Liver (tissue), 9 donors: ENCODE results near the gene TUBB4A. TPM values are rescaled to one million over a fixed set of nuclear protein-coding genes. Genes with fewer than 3 reads are reported as not detected.

ENCODE experiments used
- DNase-seq: peaks from one replicate; pipeline ENCODE4 v3.0.0-alpha.2; 2017; ENCODE audit warnings: low spot score
- H3K27ac ChIP-seq, 2 donors: one replicate each; pipeline ENCODE4 v1.7.0; 2013; ENCODE audit warnings: inconsistent platforms in 2 of 2, low read length in 2 of 2, control low read depth in 1 of 2, low read depth in 1 of 2, mild to moderate bottlenecking in 1 of 2
- H3K27me3 ChIP-seq, 4 donors: one replicate each; pipeline versions ENCODE4 v1.6.1 to v1.7.0; 2013; ENCODE audit warnings: low read length in 3 of 4, inconsistent platforms in 1 of 4, mild to moderate bottlenecking in 1 of 4, moderate library complexity in 1 of 4; ENCODE audit not compliant: control insufficient read depth in 4 of 4, insufficient read depth in 4 of 4
- H3K36me3 ChIP-seq, 4 donors: one replicate each; pipeline versions ENCODE4 v1.6.1 to v1.7.0; 2013; ENCODE audit warnings: low read length in 3 of 4, mild to moderate bottlenecking in 3 of 4, low read depth in 1 of 4, moderate library complexity in 1 of 4; ENCODE audit not compliant: control insufficient read depth in 4 of 4, insufficient read depth in 3 of 4
- H3K4me1 ChIP-seq, 4 donors: one replicate each; pipeline versions ENCODE4 v1.6.1 to v1.7.0; 2013; ENCODE audit warnings: low read length in 3 of 4, mild to moderate bottlenecking in 3 of 4, moderate library complexity in 1 of 4; ENCODE audit not compliant: control insufficient read depth in 4 of 4, insufficient read depth in 4 of 4
- H3K4me3 ChIP-seq, 3 donors: one replicate each; pipeline versions ENCODE4 v1.6.1 to v1.7.0; 2013; ENCODE audit warnings: low read length in 3 of 3, control low read depth in 1 of 3, low read depth in 1 of 3, mild to moderate bottlenecking in 1 of 3
- H3K9ac ChIP-seq, 2 donors: one replicate each; pipeline ENCODE4 v1.7.0; 2013; ENCODE audit warnings: low read length in 2 of 2, mild to moderate bottlenecking in 2 of 2, moderate library complexity in 2 of 2, control low read depth in 1 of 2, low read depth in 1 of 2
- H3K9me3 ChIP-seq, 4 donors: one replicate each; pipeline versions ENCODE4 v1.6.1 to v1.7.0; 2013; ENCODE audit warnings: low read length in 3 of 4; ENCODE audit not compliant: control insufficient read depth in 4 of 4
- ATF3 ChIP-seq: IDR thresholded peaks from 2 replicates; pipeline ENCODE4 v1.6.1; 2016; ENCODE audit warnings: antibody characterized with exemption
- CTCF ChIP-seq: fragments of 150-350 bp; IDR thresholded peaks from 2 replicates; pipeline ENCODE4 v1.5.1; 2017; ENCODE audit warnings: improper control_type of control experiment, low read depth, low read length; ENCODE audit not compliant: missing input control
- FOXA1 ChIP-seq: IDR thresholded peaks from 2 replicates; pipeline ENCODE4 v1.6.1; 2016; ENCODE audit warnings: antibody characterized with exemption
- FOXA2 ChIP-seq: IDR thresholded peaks from 2 replicates; pipeline ENCODE4 v1.6.1; 2016; ENCODE audit warnings: antibody characterized with exemption
- GABPA ChIP-seq, 2 donors: IDR thresholded peaks in 1 of 2; conservative IDR thresholded peaks in 1 of 2; 2 replicates each; pipeline ENCODE4 v1.6.1; 2016; ENCODE audit warnings: antibody characterized with exemption in 2 of 2, mild to moderate bottlenecking in 1 of 2, moderate library complexity in 1 of 2
- HNF4A ChIP-seq, 2 donors: conservative IDR thresholded peaks; 2 replicates each; pipeline ENCODE4 v1.6.1; 2016; ENCODE audit warnings: antibody characterized with exemption in 2 of 2, mild to moderate bottlenecking in 2 of 2
- HNF4G ChIP-seq: IDR thresholded peaks from 2 replicates; pipeline ENCODE4 v1.6.1; 2016; ENCODE audit warnings: antibody characterized with exemption
- JUND ChIP-seq, 2 donors: IDR thresholded peaks; 2 replicates each; pipeline ENCODE4 v1.6.1; 2016; ENCODE audit warnings: antibody characterized with exemption in 2 of 2
- MAX ChIP-seq: IDR thresholded peaks from 2 replicates; pipeline ENCODE4 v1.6.1; 2016; ENCODE audit warnings: antibody characterized with exemption
- RAD21 ChIP-seq, 2 donors: IDR thresholded peaks; 2 replicates each; pipeline ENCODE4 v1.6.1; 2016; ENCODE audit warnings: antibody characterized with exemption in 2 of 2, mild to moderate bottlenecking in 2 of 2
- REST ChIP-seq: IDR thresholded peaks from 2 replicates; pipeline ENCODE4 v1.6.1; 2016; ENCODE audit warnings: antibody characterized with exemption, mild to moderate bottlenecking
- RXRA ChIP-seq, 2 donors: IDR thresholded peaks; 2 replicates each; pipeline ENCODE4 v1.6.1; 2017 to 2018; ENCODE audit warnings: antibody characterized with exemption in 2 of 2, mild to moderate bottlenecking in 1 of 2
- SP1 ChIP-seq: IDR thresholded peaks from 2 replicates; pipeline ENCODE4 v1.6.1; 2018; ENCODE audit warnings: antibody characterized with exemption, mild to moderate bottlenecking
- TAF1 ChIP-seq: conservative IDR thresholded peaks from 2 replicates; pipeline ENCODE4 v1.6.1; 2016; ENCODE audit warnings: antibody characterized with exemption, mild to moderate bottlenecking
- YY1 ChIP-seq: IDR thresholded peaks from 2 replicates; pipeline ENCODE4 v1.6.1; 2016; ENCODE audit warnings: antibody characterized with exemption, mild to moderate bottlenecking
- ZBTB33 ChIP-seq: IDR thresholded peaks from 2 replicates; pipeline ENCODE4 v1.6.1; 2016; ENCODE audit warnings: antibody characterized with exemption
- WGBS: extraction: QIAGEN DNeasy Blood & Tissue Kit; methylation state at CpG from one replicate; pipeline ENCODE4 v1.1.7; 2013; 5-methylcytosine and 5-hydroxymethylcytosine counted together
- polyA plus RNA-seq, 2 donors: library from polyadenylated mRNA; stranded (reverse) in 1 of 2; unstranded in 1 of 2; fragments of 200-250 nt in 1 of 2; fragments of >200 nt in 1 of 2; fragmentation: Nextera tagmentation in 1 of 2; extraction: Ambion mirVana in 1 of 2; gene quantifications; one replicate each; pipeline versions ENCODE4 v1.2.1 to v1.2.3, GENCODE V29; 2013 to 2015
- total RNA-seq, 2 donors: library from RNA; depleted of rRNA; stranded (reverse); fragments of >200 nt; gene quantifications; one replicate each; pipeline ENCODE4 v1.2.3, GENCODE V29; 2014
- donor health status: healthy.
- donor health status: healthy.
- donor health status: healthy.
- donor health status: healthy.
- donor health status: healthy.

The TUBB4A gene
- total and polyA plus RNA-seq, 4 donors, result 0.25 to 1.9 (median 0.96) TPM

- H3K9me3 ChIP-seq, result no peaks in the 10 kb centered on the region
- H3K4me3 ChIP-seq, result no peak overlapping the region
- H3K9ac ChIP-seq, result no peak overlapping the region
- no peak for TF ChIP-seq FOXA1
- TF ChIP-seq RXRA (IDR thresholded peaks at IDR 0.05), result no peak
- no peak for TF ChIP-seq ZBTB33
- peaks cover 0 to 19% (median 3%) of the 10 kb centered on the region in 4 donors for H3K4me1 ChIP-seq
- no peaks in the 10 kb centered on the region for H3K27me3 ChIP-seq
- H3K27ac ChIP-seq, result no peak overlapping the region
- no peaks in the 10 kb centered on the region for H3K36me3 ChIP-seq
- 92% methylated on average over 13 of the region's 13 CpGs for whole genome bisulfite sequencing
- DNase-seq, result no peak
Measured at GRCh38 chr19:6478815-6479214, 23.3 kb downstream of the TUBB4A start.

- Histone ChIP-seq H3K27ac (no peak overlapping the region), H3K27me3 (no peaks in the 10 kb centered on the region), H3K4me3 (peak overlapping the region in 1 of 3 donors; percentile 30), H3K4me1 (peaks cover 0 to 17% (median 3%) of the 10 kb centered on the region in 4 donors), H3K36me3 (no peaks in the 10 kb centered on the region), H3K9me3 (no peaks in the 10 kb centered on the region), H3K9ac (no peak overlapping the region)
- no peak for DNase-seq
- 39% methylated on average over 29 of the region's 29 CpGs for WGBS
- TF ChIP-seq FOXA2, result no peak
- TF ChIP-seq RXRA (IDR thresholded peaks at IDR 0.05), result no peak
- no peak for TF ChIP-seq ATF3
Measured at GRCh38 chr19:6476896-6477431, 25.1 kb downstream of the TUBB4A start.

GRCh38 chr19:6476155-6476895, 25.8 kb downstream of the TUBB4A start:
- Histone ChIP-seq H3K27ac (peak overlapping the region in 1 of 2 donors; percentile 27), H3K9me3 (no peaks in the 10 kb centered on the region), H3K4me3 (peak overlapping the region in 1 of 3 donors; percentile 30), H3K36me3 (no peaks in the 10 kb centered on the region), H3K4me1 (peaks cover 0 to 17% (median 3%) of the 10 kb centered on the region in 4 donors), H3K9ac (no peak overlapping the region), H3K27me3 (no peaks in the 10 kb centered on the region)
- WGBS, result 15% methylated on average over 33 of the region's 33 CpGs
- peak; percentile 86 for DNase-seq
- TF ChIP-seq GABPA (IDR thresholded peaks at IDR 0.05 in 1 of 2, conservative IDR thresholded peaks at IDR 0.05 in 1 of 2), result no peak
- TF ChIP-seq FOXA2, result no peak
- TF ChIP-seq MAX, result no peak
- no peak for TF ChIP-seq ZBTB33
- no peak for TF ChIP-seq TAF1
- TF ChIP-seq HNF4A (conservative IDR thresholded peaks at IDR 0.05), result peak; percentile 77 to 89
- peak; percentile 62 for TF ChIP-seq HNF4G
- no peak for TF ChIP-seq YY1
- peak; percentile 66 for TF ChIP-seq REST
- TF ChIP-seq RAD21 (IDR thresholded peaks at IDR 0.05), result no peak
- no peak for TF ChIP-seq JUND (IDR thresholded peaks at IDR 0.05)
- peak; percentile 79 for TF ChIP-seq SP1
- peak; percentile 3 for TF ChIP-seq CTCF
- TF ChIP-seq RXRA (IDR thresholded peaks at IDR 0.05), result peak; percentile 41 to 62
- TF ChIP-seq ATF3, result no peak
